Hippocampal formation (tissue), 2 donors: Measurements from ENCODE around the gene PBXIP1.
"Not testable (repeated sequence)": the region's sequence is repeated elsewhere in the genome, so short reads cannot be mapped to it uniquely, and the experiment has no call there.

Source experiments
- DNase-seq, 2 donors: peaks; one replicate each; lab custom pipeline; 2025; lab: John Stamatoyannopoulos, UW

The PBXIP1 gene

DNA sequence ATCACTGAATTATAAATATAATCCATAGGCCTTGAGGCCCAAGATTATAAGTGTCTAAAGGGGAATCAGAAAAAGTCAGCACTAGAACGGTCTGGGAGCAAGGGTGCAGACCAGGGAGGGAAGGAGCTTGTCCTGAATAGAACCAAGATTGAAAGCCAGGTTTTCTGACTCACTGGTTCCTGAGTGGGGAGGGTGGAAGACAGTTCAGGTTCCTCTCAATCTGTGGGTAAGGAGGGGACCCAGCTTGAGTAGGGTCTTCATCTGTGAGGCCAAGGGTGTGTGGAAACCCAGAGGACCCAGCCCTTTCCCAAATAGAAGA is 38.3 kb upstream of the PBXIP1 start:
- no peak for DNase-seq

DNA sequence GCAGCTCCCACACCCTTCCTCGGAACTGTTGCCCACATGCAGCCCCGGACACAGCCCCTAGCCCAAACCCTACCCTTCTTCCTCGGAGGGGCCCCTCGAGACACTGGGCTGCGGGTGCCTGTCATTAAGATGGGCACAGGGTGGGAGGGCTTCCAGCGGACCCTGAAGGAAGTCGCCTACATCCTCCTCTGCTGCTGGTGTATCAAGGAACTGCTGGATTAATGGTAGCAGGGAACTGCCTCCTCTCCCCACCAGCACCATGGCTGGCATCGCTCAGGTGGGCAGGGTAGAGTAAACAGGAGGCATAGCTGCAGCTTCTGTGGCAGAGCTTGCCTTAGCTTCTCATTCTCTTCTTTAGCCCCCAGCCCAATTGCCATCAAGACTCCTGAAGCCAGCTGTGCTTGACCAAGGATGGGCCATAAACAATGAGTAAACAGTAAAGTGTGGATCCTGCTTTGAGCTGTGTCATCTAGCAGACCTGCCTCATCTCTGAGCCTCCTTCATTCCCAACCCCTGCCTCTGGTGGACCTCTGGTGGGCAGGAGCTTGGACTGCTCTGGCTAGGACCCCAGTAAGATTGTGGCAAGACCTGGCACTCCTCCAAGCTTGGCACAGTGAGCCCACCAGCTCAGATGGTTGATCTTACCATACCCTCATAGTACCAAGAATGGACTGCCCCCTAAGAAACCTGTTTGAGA is 37.8 kb upstream of the PBXIP1 start, which contains the start of gene LENEP:
TSS of gene LENEP (plus strand) at position 15 of the 697 bp plus-strand sequence. CDS start at position 37, 22 bp downstream.
- DNase-seq: no peak

DNA sequence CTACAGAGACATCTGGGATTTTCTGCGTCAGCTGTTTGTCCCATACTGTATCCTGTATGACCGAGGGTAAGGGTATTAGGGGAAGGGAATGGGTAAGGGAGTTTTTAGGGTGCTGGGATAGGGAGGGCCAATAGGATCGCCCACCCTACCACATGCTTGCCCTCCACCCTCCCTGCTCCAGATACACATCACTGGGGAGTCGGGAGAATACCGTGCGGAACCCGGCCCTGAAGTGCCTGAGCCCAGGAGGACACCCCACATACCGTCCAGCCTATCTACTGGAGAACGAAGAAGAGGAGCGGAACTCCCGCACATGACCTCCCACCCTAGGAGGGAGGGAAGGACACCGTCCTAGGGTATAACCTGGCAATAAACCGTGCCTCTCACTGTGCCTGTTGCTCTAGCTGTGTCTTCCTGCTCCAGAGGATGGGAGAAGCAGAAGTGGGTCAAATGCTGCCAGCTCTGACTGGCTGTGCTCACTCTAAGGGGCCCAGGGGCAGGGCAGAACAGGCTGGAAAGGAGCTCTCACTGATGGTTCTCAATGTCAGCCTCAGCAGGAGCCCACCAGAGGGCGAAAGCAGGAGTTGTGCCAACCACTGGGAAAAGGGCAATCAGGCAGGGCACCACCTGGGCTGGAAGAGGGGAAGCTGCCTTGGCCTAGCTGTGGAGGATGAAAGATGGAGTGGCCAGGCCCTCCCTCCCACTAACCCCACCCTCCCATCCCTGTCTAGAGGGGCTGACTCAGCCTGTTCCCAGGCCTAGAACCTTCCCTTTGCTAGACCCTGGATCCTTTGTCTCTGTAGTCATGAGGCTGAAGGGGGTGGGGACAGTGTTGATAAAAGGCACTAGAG is 37.0 kb upstream of the PBXIP1 start:
- DNase-seq: no peak

DNA sequence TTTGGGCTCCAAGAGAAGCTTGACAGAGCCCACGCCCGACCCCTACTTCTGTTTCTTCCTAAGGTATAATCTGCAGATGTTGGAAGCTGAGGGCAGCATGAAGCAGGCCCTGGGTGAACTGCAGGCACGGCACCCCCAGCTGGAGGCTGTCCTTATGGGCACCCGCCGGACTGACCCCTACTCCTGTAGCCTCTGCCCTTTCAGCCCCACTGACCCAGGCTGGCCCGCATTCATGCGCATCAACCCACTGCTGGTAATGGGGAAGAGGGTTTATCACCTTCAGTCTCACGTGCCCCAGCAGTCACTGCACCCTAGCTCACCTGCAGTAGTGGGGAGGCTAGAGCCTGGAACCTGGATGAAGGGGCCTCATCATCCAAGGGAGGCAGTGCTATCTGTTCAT is 34.4 kb upstream of the PBXIP1 start:
- DNase-seq: no peak

DNA sequence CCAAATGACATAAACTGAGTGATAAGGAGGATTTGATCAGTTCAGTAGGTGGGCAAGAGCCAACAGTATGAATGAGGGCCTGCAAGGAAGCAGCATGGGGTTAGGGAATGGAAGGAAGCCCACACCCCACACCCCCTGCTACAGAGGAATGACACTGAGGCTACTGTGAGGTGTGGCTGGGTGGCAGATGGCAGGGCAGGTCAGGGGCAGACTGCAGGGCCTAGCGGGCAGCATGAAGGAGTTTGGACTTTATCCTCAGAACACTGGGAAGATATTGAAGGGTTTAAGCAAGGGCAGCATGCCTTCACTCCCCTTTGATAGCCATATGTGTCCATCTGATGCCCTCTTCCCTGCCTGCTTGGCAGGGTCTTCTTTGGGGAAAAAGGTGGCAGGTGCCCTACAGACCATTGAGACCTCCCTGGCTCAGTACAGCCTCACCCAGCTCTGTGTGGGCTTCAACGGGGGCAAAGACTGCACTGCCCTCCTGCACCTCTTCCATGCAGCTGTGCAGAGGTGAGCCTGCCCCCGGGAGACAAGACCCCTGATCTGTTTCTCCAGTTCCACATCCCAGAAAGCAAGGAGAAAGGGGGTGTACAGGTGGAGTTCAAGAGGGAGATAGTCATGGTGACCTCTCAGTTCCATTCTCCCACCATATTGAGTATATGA is 33.4 kb upstream of the PBXIP1 start:
- no peak for DNase-seq

DNA sequence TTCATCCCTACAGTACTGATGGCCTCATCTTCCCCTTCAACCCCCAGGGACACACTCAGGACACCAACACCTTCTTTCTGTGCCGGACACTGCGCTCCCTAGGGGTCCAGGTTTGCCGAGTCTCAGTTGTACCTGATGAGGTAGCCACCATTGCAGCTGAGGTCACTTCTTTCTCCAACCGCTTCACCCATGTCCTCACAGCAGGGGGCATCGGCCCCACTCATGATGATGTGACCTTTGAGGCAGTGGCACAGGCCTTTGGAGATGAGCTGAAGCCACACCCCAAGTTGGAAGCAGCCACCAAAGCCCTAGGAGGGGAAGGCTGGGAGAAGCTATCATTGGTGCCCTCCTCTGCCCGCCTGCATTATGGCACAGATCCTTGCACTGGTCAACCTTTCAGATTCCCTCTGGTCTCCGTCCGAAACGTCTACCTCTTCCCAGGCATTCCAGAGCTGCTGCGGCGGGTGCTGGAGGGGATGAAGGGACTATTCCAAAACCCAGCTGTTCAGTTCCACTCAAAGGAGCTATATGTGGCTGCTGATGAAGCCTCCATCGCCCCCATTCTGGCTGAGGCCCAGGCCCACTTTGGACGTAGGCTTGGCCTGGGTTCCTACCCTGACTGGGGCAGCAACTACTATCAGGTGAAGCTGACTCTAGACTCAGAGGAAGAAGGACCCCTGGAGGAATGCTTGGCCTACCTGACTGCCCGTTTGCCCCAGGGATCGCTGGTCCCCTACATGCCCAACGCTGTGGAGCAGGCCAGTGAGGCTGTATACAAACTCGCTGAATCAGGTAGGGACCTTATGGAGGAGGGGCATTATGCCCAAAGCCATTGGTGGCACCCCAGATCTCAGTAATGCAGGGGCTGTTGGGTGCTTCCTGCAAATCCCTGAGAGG is 32.4 kb upstream of the PBXIP1 start:
- DNase-seq: no peak

DNA sequence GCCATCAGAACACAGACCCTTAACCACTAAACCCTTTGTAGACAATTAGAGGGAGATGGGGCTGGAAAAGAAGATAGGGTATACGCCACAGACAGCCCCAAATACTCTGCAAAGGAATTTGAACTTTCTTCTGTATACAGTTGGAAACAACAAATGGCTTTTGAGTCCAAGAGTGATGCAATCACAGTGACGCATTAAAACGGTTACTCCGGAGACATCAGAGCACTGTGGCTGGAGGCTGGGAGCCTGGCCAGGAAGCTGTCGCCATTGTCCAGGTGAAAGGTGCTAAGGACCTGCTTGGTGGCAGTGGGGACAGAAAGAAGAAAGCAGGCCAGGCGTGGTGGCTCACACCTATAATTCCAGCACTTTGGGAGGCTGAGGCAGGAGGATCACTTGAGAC is 31.4 kb upstream of the PBXIP1 start:
- DNase-seq: no peak

DNA sequence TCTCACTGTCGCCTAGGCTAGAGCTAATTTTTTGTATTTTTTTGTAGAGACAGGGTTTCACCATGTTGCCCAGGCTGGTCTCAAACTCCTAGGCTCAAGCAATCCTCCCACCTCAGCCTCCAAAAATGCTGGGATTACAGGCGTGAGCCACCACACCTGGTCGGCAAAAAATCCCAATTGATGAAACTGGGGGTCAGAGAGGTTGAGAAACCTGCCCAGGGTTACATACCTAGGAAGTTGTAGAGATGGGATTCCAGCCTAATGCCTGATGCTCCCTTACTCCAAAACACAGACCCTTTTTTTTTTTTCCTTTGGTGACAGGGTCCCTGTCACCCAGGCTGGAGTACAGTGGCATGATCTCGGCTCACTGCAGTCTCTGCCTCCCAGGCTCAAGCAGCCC is 30.8 kb upstream of the PBXIP1 start:
- DNase-seq: not testable (repeated sequence)

DNA sequence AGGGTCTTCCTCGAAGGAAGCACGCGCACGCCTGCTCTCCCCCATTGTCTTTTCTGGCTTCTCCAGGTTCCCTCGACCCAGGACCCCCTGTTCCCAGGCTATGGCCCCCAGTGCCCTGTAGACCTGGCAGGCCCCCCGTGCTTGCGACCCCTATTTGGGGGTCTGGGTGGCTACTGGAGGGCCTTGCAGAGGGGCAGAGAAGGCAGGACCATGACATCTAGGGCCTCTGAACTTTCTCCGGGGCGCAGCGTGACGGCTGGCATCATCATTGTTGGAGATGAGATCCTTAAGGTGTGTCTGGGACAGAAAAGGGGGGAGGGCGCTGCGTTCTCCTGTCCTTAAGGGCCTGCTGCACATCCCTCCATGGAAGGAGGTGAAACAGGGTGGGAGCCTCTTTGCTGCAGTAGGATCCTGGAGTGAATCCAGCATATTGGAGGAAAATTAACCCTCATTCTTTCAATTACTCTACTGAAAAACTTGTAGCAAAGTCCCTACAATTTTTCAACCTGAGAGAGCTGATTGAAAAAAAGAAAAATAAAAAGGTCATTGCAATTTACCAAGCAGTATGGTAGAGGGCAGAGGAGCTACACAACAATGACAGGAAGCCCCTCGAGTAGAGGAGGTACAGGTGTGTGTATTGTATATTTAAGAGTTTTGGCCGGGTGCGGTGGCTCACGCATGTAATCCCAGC is 28.0 kb upstream of the PBXIP1 start:
- DNase-seq: no peak

DNA sequence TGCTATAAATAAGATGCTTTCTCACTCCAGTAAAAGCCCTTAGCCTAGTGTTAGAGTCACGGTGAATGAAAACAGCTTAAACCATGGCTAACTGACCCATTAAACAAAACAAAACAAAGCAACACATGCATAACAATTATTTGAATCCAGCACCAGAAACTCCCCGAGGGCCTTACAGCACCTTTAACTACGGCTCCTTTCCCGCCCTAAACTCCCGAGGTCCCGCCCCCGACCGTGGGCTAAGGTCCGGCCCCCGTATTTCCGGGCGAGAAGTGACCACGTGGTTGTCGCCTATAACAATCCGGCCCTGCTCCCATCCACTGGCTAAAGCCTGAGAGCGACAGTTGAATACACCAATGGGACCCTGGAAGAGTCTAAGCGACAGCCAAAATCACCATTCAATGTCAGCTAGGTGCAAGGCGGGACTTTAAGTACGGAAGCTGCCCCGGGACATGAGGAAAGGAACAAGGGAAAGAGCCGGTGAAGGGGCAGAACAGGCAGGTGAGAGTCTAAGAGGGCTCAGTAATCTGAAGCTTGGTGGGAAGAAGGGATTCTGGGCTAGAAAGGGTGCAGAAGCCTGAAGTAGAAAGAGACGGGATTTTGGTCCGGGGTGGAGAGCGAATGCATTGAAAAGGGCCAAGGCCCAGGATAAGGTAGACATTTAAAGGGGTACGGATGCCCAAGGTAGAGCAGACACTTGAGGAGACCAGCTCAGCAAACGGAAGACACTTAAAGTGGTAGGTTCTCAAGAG is 27.2 kb upstream of the PBXIP1 start, which contains the start of gene FLAD1:
TSS of gene FLAD1 (plus strand) at position 448 of the 752 bp plus-strand sequence. CDS start 351 bp downstream, outside the sequence.
- peak; percentile 96 to 99 for DNase-seq

DNA sequence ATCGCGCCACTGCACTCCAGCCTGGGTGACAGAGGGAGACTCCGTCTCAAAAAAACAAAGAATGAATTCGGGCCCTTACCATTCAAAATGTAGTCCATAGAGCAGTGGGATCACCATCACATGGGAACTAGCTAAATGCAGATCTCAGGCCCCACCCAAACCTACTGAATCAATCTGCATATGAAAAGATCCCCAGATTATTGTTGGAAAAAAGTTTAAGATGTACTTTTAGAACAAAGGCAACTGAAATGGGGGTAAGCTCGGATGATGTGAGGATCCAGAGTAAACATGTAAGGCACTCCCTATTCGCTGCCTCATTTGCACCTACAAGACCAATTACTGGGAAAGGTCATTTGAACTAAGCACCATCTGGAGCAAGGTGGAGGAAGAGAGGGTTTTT is 26.4 kb upstream of the PBXIP1 start:
- no peak for DNase-seq

DNA sequence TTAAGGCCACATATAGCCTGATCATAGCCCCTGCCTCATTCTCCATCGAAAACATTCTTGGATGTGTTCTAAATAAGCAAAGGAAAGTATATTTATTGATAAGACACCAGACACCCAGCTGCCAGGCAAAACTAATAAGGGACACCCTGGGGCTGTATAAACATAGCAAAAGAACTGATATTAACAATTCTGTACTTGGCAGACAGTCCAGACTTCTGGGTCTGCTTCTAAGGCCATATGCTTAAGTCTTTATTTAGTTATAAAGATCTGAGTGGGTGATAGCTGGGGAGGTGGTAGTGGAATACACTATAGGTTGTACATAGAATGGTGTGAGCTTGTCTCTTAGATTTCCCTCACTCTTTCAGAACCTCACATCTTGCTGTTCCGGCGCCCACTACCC is 22.5 kb upstream of the PBXIP1 start:
- no peak for DNase-seq

DNA sequence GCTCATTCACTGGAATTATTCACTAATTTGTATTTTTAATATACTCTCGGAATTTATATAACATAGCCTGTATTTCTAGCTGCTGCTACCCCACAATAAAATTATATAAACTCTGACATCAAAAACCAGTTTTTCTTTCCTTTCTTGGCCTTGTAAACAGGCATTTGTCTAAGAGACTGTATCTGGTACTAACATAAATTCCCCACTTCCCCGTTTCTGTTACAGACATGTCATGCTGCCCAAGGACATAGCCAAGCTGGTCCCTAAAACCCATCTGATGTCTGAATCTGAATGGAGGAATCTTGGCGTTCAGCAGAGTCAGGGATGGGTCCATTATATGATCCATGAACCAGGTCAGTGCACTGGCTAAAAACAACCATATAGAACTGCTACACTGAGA is 21.9 kb upstream of the PBXIP1 start:
- not testable (repeated sequence) for DNase-seq

DNA sequence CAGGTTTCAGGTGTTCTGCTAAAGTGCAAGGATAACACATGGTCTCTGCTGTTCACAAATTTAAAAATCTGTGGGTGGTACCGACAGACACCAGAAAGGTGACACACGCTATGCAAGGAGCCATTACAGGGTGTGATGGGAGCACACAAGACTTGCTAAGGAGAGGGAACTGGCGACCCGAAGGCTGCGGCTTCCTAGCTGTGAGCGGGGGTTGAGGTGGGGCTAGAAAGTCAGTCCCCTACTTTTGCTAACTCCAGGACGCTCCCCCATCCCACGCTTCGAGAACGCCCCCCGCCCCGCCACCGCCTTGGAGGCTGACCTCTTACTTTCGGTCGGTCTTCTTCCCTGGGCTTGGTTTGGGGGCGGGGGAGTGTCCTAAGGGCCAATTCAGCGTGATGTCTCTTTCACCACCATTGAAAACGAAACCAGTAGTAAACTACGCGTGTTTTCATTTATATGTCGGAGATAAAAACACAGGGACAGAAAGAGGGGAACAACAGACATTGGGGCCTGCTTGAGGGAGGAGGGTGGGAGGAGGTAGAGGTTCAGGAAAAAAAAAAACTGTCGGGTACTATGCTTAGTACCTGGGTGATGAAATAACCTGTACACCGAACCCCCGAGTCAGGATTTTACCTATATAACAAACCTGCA is 19.6 kb upstream of the PBXIP1 start:
- DNase-seq: no peak

DNA sequence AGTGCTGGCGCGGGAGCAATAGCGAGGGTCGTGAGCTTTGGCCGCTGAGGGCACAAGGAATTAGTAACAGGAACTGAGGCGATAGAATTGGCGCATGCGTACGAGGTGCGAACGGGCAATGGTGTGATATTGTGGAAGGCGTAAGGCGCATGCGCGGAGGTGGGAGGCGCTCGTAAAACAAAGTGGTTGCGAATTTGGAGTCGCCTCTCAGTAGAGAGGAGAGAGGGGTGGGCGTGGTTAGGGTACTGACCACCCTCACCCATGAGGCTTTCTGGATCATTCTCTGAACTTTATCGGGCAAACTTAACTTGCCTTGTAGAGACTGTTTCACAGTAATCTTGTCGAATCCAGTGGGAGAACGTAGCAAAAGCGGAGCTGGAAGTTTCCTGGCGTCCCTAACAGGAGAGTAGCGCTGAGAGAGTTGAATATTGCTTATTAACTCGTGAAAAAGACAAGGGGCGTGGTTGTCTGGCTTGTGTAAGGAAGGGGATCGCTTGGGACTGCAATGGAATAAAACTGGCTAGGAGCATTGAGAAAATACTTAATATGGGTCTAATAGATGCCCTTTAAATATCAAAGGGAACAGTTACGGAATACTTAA is 19.0 kb upstream of the PBXIP1 start:
- DNase-seq: peak; percentile 87 to 90

DNA sequence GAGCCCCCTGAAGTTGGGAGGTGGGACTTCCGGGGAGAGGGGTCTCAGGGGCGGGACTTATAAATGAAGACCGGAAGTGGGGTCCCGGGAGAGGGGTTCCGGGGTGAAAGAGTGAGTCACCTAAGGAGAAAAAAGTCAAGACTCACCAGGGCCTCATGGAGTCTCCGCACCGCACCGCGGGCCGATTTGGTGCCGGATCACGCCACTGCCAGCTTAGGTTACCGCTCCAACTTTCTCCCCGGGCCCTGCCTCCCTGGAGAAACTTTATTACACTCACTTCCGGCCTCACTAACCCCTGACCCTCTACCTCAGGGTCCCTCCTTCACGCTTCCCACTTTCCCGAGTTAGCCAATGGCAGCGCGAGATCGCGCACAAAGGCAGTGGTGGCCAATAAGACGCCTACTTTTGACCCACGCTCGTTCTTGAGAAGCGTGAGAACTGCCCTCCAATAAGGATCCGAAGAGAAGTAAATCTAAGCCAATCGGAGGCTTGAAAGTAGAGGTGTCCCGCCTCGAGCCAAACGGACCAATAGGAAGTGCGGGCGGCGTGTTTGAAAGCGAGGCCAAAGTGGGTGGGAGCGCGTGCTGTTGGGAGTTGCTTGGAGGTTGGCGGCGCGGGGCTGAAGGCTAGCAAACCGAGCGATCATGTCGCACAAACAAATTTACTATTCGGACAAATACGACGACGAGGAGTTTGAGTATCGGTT is 18.4 kb upstream of the PBXIP1 start, which contains the start of gene CKS1B:
TSS of gene CKS1B (plus strand) at position 580 of the 706 bp plus-strand sequence. CDS start at position 645, 65 bp downstream.
- DNase-seq: peak; percentile 98 to 99

DNA sequence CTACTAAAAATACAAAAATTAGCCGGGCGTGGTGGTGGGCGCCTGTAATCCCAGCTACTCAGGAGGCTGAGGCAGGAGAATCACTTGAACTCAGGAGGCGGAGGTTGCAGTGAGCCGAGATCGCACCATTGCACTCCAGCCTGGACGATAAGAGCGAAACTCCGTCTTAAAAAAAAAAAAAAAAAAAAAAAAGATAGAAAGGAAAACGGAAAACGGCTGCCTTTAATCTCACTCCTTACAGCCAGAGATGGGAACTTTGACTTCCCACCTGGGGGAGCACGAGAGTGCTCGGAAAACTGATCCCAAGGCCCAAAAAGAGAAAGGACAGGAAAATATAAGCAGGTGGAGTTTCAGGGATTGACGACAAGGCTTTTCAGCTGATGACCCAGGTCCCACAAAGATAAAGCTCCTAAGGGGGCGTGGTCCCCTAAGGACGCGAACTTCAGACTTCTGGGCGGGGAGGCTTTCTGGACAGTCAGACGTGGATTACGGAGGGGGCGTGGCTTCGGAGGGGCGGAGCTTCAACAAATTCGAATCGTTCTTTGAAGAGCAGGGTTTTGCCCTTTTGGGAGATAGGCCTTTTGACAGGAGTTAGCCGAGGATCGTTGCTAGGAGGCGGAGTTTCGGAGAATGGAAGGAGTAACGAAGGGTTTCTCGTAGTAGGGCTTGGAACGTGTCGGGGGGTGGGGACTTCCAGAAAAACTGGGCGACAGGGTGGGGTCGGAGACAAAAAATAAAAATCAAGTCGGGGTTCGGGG is 17.6 kb upstream of the PBXIP1 start:
- DNase-seq: peak; percentile 59 to 61
